Measurements from ENCODE around the gene FAM200C. TPM values are rescaled to one million over a fixed set of nuclear protein-coding genes. Genes with fewer than 3 reads are reported as not detected.

The FAM200C gene
- total and polyA plus RNA-seq, 2 of the 13 experiments (the other 11 are each of a cell fraction or from before 2014, with no cell fraction given), result 3.2 to 4.7 TPM

DNA sequence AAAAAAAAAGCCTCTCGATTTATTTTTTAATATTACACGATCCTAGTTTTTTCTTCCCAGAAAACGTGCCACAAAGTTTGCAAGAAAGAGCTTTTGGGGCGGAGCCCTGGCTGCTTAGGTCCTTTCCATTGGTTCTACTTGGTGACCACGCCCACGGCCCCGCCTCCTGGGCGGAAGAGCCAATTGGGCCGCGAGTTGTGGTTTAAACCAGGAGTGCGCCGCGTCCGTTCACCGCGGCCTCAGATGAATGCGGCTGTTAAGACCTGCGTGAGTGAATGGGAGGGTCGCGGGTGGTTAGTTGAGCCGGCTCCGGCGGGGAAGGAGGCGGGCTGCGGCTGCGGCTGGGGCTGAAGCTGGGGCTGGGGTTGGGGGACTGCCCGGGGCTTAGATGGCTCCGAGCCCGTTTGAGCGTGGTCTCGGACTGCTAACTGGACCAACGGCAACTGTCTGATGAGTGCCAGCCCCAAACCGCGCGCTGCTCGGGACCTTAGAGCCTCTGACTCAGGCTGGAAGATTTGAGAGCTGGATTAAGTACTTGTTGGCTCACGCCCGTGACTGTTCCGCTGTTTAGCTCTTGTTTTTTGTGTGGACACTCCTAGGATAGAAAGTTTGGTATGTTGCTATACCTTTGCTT is 21.9 kb upstream of the FAM200C start, which contains the start of gene PTTG1:
TSS of gene PTTG1 (plus strand) at position 231 of the 634 bp plus-strand sequence. CDS start 458 bp downstream, outside the sequence.
- peak; percentile 93 for DNase-seq (ENCODE audit: low spot score)
- H3K9ac ChIP-seq (ENCODE audit: insufficient read depth, low read depth, low read length), result peak within 1 kb of the TSS; percentile 88
- in situ Hi-C loops (cut with HindIII; ENCODE audit: extremely low pct_ligation_motif_present, low pct_unique_long_range_greater_than_20kb) (no loop called here), intact Hi-C loops (cut with micrococcal nuclease; ENCODE audit: unreplicated experiment) (loop anchor here (2.0 kb wide), 1 partner anchor 45 kb away; no protein-coding TSS in a partner anchor)
- no peaks in the 10 kb centered on the region; a peak in 1 of 5 replicates for H3K27me3 ChIP-seq (ENCODE audit: control insufficient read depth in 1 of 2, insufficient read depth in 2 of 2, low read length in 2 of 2)
- ChIA-PET POLR2A (interaction anchor here (0.7 to 2.0 kb wide), 4 partner anchors 17 to 59 kb away, joined by 4 to 19 read pairs (median 6); partner anchors contain the start of gene FAM200C), CTCF (ENCODE audit: low intra/inter-chr PET ratio, low total read pairs) (no interaction called here)
- H2AFZ ChIP-seq (ENCODE audit: low read length), result no peak within 1 kb of the TSS
- peak; percentile 96 for FAIRE-seq
- H3K4me3 ChIP-seq (replicated peaks in 1 of 3; ENCODE audit: insufficient read depth in 1 of 3, low read depth in 2 of 3, low read length in 3 of 3), result peak within 1 kb of the TSS; percentile 86 to 95 (median 87)
- peaks cover 50% of the 10 kb centered on the region for H3K79me2 ChIP-seq (ENCODE audit: insufficient read depth, low read length)
- H3K27ac ChIP-seq (ENCODE audit: extremely low read length, insufficient read depth, low read length), result peak within 1 kb of the TSS; percentile 69
- under 1% methylated on average over 26 of the region's 39 CpGs for WGBS (ENCODE audit: low lambda C conversion rate)
- H3K4me1 ChIP-seq (ENCODE audit: insufficient read depth, low read length), result peaks cover 62% of the 10 kb centered on the region
- no peaks in the 10 kb centered on the region for H3K9me3 ChIP-seq (ENCODE audit: low read length)
- peaks cover 0 to 5% of the 10 kb centered on the region in 2 experiments; a peak in 4 of 5 replicates for H3K36me3 ChIP-seq (replicated peaks in 1 of 2; ENCODE audit: control insufficient read depth in 1 of 2, insufficient read depth in 2 of 2, low read length in 2 of 2)
- peak; percentile 91 for ATAC-seq
- no peaks in the 10 kb centered on the region; the same call in 1 of the 2 replicates for H4K20me1 ChIP-seq (ENCODE audit: insufficient read depth, low read length)
- peak within 1 kb of the TSS; percentile 83 for H3K4me2 ChIP-seq (ENCODE audit: low read depth, low read length)
- TSS peak; percentile 49 for BruUV-seq (replicated peaks)
- TF ChIP-seq ELF4 (CRISPR knock-in tag; IDR thresholded peaks at IDR 0.05; ENCODE audit: borderline replicate concordance), result no peak
- TF ChIP-seq SMAD1 (CRISPR knock-in tag; IDR thresholded peaks at IDR 0.05; ENCODE audit: borderline replicate concordance, low read depth), result no peak
- peak; percentile 71 for TF ChIP-seq RBFOX2 (IDR thresholded peaks at IDR 0.05; ENCODE audit: low read depth, low read length)
- TF ChIP-seq TEAD3 (CRISPR knock-in tag; optimal IDR thresholded peaks at IDR 0.05; ENCODE audit: borderline replicate concordance), result no peak
- TF ChIP-seq ZNF441 (CRISPR knock-in tag; IDR thresholded peaks at IDR 0.05; ENCODE audit: borderline replicate concordance), result peak; percentile 35; the same call in 1 of the 2 replicates
- TF ChIP-seq ZBTB1 (CRISPR knock-in tag; IDR thresholded peaks at IDR 0.05; ENCODE audit: borderline replicate concordance), result no peak
- no peak for TF ChIP-seq SOX13 (IDR thresholded peaks at IDR 0.05)
- no peak for TF ChIP-seq SOX13 (CRISPR knock-in tag; conservative IDR thresholded peaks at IDR 0.05 in 1 of 2, IDR thresholded peaks at IDR 0.05 in 1 of 2)
- peak; percentile 57 for TF ChIP-seq MAX (IDR thresholded peaks at IDR 0.05)
- no peak for TF ChIP-seq ZNF34 (CRISPR knock-in tag; IDR thresholded peaks at IDR 0.05; ENCODE audit: borderline replicate concordance)
- TF ChIP-seq E2F5 (CRISPR knock-in tag; conservative IDR thresholded peaks at IDR 0.05), result peak; percentile 69; the same call in 1 of the 2 replicates
- no peak for TF ChIP-seq CBFB (CRISPR knock-in tag; IDR thresholded peaks at IDR 0.05)
- TF ChIP-seq HNRNPLL (IDR thresholded peaks at IDR 0.05; ENCODE audit: low read depth, low read length, poor library complexity, severe bottlenecking), result peak; percentile 83
- no peak for TF ChIP-seq AKNA (CRISPR knock-in tag; IDR thresholded peaks at IDR 0.05; ENCODE audit: borderline replicate concordance)
- no peak for TF ChIP-seq RBM39 (IDR thresholded peaks at IDR 0.05; ENCODE audit: low read depth, low read length, poor library complexity, severe bottlenecking)
- no peak for TF ChIP-seq SP1 (IDR thresholded peaks at IDR 0.05)
- peak; percentile 92 for TF ChIP-seq SP1 (CRISPR knock-in tag; IDR thresholded peaks at IDR 0.05)
- no peak for TF ChIP-seq ZNF329 (CRISPR knock-in tag; IDR thresholded peaks at IDR 0.05; ENCODE audit: low read depth)
- no peak for TF ChIP-seq MED13 (CRISPR knock-in tag; IDR thresholded peaks at IDR 0.05)

Measured in HepG2 (cell line).